Measurements from ENCODE around the gene SYNE1.

DNA sequence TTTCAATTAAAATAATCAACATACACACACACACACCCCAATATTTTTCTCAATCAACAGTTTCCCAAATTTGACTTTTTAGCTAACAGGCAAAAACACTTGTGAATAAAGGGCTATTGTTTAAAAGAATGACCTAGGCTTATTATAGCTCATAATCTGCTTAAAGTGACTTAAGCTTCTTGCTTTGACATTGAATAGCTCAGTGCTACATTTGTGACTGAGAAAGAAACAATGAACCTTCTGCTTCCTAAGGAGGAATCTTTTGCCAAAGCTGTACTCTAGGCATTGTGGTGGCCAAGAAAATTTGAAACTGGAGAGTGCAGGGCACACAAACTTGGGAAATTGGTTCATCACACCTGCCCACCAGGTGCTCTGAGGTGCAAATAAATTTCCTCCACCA is 282.0 kb downstream of the SYNE1 start:
- TF ChIP-seq CTCF (IDR thresholded peaks at IDR 0.05; ENCODE audit: control extremely low read depth in 1 of 3, insufficient read depth in 1 of 3, low read depth in 1 of 3, low read length in 3 of 3), result no peak
- no peak for TF ChIP-seq NRF1 (IDR thresholded peaks at IDR 0.05; ENCODE audit: low read depth, low read length)
- no peak for TF ChIP-seq TEAD4 (IDR thresholded peaks at IDR 0.05; ENCODE audit: low read depth, low read length)
- no peak for TF ChIP-seq POLR2A (IDR thresholded peaks at IDR 0.05; ENCODE audit: control extremely low read depth in 1 of 2, low read depth in 2 of 2, low read length in 2 of 2)
- TF ChIP-seq, protein P1, sequence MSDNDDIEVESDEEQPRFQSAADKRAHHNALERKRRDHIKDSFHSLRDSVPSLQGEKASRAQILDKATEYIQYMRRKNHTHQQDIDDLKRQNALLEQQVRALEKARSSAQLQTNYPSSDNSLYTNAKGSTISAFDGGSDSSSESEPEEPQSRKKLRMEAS (IDR thresholded peaks at IDR 0.05), result no peak
- no peak for TF ChIP-seq TAF1 (IDR thresholded peaks at IDR 0.05; ENCODE audit: low read depth, low read length)
- no peak for TF ChIP-seq RFX5 (IDR thresholded peaks at IDR 0.05; ENCODE audit: borderline replicate concordance, low read depth, low read length)
- TF ChIP-seq RBBP5 (IDR thresholded peaks at IDR 0.05; ENCODE audit: borderline replicate concordance, low read depth, low read length), result no peak
- no peak for TF ChIP-seq EGR1 (IDR thresholded peaks at IDR 0.05; ENCODE audit: borderline replicate concordance, low read depth, low read length)

Data from H1 (cell line).